GM12892 (cell line): ENCODE data around the gene PNLIPRP3.

Experiments
- DNase-seq: peaks from one replicate; pipeline ENCODE4 v3.0.0; 2011; ENCODE audit not compliant: insufficient read length
- FAIRE-seq: peaks from 2 replicates; lab custom pipeline; 2011; peaks lifted over from hg19 to GRCh38; lab: Jason Lieb, UNC
- POLR2A ChIP-seq: IDR thresholded peaks from 2 replicates; pipeline ENCODE4 v1.6.1; 2011; ENCODE audit warnings: low read depth, low read length, control low read depth
- POLR2AphosphoS5 ChIP-seq: IDR thresholded peaks from 2 replicates; pipeline ENCODE4 v1.6.1; 2011; ENCODE audit warnings: low read depth, low read length, control low read depth
- TAF1 ChIP-seq: IDR thresholded peaks from 2 replicates; pipeline ENCODE4 v1.6.1; 2011; ENCODE audit warnings: low read depth, mild to moderate bottlenecking, control low read depth, low read length, borderline replicate concordance

Gene PNLIPRP3

DNA sequence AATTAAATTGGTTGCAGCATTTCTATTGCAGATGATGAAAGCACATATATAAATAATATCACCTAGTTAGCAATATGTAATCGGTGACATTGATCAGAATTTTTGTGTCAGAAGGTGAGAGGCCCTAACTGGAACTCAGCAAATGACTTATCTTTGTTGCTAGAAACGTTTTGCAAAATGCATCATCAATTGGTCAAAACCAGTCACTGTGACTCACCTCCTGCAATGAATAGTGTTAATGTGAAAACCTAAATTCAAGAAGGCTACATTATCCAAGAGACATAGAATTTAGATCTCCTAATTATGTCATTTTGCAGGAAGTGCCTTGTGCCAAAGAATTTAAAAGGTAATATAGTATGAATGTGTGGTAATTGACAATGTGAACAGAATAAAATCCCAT lies 9.8 kb upstream of the PNLIPRP3 start:
- no peak for FAIRE-seq
- TF ChIP-seq TAF1 (no peak), POLR2AphosphoS5 (no peak)
- DNase-seq: no peak

DNA sequence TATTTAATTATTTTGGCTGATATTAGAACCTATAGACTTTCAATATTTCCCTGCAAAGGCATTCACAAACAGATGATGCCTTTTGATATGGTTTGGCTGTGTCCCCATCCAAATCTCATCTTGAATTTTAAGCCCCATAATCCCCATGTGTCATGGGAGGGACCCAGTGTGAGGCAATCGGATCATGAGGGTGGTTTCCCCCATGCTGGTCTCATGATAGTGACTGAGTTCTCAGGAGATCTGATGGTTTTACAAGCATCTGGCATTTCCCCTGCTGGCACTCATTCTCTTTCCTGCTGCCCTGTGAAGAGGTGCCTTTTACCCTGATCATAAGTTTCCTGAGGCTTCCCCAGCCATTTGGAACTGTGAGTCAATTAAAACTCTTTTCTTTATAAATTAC lies 9.3 kb upstream of the PNLIPRP3 start:
- TF ChIP-seq TAF1 (no peak), POLR2AphosphoS5 (no peak), POLR2A (no peak)
- DNase-seq: no peak

DNA sequence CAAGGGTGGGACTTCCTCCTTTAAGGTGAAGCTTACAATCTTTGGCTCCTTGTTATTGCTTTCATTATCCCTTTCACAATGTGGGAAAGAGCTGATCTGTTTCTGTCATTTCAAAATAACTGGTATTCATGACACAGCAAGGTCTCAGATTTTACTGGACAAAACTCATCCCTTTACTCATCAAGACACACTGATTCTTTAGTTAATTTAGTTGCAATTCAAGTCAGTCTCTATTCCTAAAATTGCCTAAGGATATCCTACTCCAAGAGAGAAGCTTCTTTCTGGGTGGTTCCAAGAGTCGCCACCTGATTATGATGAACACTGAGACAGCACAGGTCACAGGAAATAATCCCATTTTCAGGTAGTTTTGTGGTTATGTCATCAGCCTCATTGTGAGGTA lies 5.8 kb upstream of the PNLIPRP3 start:
- DNase-seq (no peak), FAIRE-seq (no peak)
- no peak for TF ChIP-seq POLR2AphosphoS5
- TF ChIP-seq TAF1: no peak
- TF ChIP-seq POLR2A: no peak

More for the DNA sequence above, 9.3 kb upstream of the PNLIPRP3 start:
- FAIRE-seq: no peak

DNA sequence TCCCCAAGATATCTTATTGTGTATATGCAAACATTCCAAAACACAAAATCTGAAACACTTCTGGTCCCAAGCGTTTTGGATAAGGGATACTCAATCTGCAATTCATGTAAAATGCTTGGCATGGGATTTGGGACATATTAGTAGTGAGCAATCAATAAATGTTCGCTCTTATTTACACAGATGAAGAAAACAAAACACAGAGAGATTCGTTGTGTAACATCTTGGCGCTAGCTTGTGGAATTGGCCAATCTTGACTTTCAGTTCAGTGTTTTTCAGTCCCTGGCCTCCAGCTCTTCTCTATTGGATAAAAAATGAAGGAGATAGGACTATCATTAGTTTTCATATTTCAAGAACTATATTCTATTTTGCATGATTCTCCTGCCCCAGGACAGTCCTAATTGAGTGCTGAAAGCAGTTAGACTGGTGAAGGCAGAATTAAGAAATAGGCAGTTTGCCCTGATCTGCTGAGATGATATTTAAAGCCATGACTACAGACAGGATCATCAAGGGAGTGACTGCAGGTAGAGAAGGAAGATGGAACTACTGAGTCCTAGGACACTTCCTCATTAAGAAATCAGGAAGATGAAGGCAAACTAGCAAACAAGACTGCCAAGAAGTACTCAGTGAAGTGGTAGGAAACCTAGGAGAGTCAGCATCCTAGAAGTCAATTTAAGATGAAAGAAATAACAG lies 1.8 kb downstream of the PNLIPRP3 start:
- DNase-seq: no peak
- TF ChIP-seq POLR2AphosphoS5: no peak
- no peak for TF ChIP-seq TAF1
- no peak for TF ChIP-seq POLR2A
- no peak for FAIRE-seq

DNA sequence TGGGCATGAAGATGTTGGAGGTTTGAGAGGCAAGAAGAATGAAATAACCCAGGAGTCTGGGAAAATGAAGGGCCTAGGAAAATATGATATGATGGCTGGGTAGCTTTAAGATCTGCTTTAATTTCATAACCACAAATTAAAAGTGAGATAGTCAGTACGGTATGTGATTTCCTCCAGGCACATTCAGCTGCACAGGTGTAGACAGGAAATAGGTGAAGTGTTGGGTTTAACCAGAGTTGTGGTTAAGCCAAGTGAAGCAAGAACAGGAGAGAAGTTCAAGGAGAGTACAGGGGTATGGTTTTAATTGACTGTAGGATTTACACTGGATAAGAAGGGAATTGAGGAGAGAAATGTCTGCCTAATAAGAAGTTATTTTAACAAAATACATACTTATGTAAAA lies 2.6 kb downstream of the PNLIPRP3 start:
- no peak for FAIRE-seq
- TF ChIP-seq POLR2AphosphoS5 (no peak), TAF1 (no peak), POLR2A (no peak)

DNA sequence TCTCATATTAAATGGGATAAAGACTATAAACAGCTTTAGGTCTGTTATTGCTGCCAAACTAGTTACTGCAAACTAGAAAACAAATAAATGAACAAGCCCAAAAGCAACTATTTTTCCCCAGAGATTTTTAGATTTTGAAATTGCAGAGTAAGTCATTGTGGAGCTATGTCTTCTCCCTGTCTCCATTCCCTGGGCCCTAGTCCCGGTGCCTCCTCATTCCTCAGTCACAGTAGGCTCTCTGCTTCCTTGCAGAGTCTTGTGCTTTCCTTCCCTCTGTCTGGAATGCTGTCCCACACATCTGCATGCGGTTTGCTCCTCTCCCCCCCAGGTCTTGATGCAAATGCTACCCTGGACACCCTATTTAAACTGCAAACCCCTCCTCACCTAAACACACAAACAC lies 4.0 kb downstream of the PNLIPRP3 start:
- FAIRE-seq (no peak), DNase-seq (no peak)
- TF ChIP-seq POLR2A (no peak), POLR2AphosphoS5 (no peak), TAF1 (no peak)

More for the DNA sequence above, 2.6 kb downstream of the PNLIPRP3 start:
- DNase-seq: no peak

DNA sequence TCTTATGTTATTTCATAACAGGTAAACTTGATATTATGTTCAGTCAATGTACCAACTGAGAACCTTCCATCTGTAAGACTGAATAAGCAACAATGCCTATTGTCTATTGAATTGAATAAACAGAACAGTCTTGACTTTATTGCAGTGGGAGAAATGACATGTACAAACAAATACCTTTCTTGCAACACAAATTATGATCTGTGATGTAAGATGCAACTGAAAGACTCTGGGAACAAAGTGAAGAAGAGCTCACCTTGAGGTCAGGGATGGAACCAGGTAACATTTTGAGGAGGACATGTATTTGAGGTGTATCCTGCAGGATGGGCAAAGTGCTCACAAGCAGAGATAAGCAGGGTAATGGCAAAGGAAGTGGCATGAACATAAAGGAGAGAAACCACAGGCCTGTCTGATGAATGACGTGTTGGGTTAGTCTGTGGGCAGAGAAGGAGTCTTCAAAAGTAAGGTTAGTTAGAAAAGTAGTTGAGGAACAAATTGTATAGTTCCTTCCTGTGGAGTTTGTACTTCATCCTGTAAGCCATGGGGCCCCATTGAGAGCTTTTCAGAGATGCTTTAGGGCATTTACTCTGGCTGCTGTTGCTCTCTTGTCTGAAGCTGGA lies 9.5 kb downstream of the PNLIPRP3 start:
- TF ChIP-seq TAF1 (no peak), POLR2A (no peak), POLR2AphosphoS5 (no peak)
- FAIRE-seq (no peak), DNase-seq (no peak)

DNA sequence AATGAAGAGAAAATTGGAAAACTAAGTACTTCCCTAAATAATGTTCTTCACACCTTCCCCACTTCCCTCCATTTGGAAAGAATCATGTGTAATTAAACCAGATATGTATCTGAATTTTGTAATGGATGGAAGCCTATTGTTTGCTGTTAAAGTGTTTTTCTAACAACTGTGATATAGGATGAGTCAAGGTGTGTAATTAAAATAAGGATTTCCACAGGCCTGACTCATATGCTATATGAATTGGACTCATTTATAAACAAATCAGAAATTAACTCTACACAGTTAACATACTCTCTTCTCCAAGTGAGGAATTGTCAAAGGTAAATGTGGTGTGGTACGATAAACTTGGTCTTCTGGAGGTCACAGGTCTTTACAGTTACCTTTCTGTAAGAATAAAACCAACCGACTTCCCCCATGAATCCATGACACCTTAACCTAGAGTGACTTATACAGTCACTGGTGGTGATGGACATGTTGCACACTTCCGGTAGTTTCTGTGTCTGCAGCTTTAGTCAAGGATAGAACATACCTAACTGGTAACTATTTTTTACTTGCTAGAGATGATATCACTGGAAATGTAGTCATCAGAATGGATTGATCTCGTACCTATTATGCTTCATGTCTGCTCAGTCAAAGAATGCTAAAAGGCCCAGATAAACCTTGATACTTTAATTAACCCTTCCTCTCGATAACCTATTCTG lies 12.8 kb downstream of the PNLIPRP3 start:
- FAIRE-seq: no peak
- TF ChIP-seq POLR2A (no peak), POLR2AphosphoS5 (no peak), TAF1 (no peak)
- DNase-seq: no peak

DNA sequence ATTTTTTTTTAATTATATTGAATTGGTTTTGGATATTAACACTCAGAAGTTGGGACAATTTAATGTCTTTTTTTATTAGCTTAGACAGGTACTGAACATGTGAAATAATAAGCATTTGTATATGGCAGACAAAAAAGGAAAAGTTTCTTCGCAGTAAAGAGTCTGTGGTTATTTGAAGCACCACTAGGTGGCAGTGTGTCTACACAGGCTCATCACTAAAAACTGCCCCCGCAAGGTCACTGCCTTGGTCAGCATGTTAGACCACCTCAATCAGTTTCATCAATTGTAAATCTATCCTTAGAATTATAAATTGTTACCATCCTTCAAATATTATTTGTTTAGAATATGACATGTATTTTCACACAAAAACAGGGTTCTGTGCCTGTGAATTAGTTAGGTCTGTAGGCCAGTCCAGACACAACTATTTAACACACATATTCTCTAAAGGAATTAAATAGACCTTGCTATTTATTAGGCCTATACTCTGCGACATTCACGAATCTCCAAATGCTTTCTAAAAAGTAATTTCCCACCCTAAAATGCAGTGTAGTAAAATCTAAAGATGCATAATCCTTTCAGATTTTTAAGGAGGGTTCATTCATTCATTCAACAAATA lies 17.0 kb downstream of the PNLIPRP3 start:
- TF ChIP-seq TAF1 (no peak), POLR2A (no peak), POLR2AphosphoS5 (no peak)
- DNase-seq: no peak
- peak; percentile 42 for FAIRE-seq

DNA sequence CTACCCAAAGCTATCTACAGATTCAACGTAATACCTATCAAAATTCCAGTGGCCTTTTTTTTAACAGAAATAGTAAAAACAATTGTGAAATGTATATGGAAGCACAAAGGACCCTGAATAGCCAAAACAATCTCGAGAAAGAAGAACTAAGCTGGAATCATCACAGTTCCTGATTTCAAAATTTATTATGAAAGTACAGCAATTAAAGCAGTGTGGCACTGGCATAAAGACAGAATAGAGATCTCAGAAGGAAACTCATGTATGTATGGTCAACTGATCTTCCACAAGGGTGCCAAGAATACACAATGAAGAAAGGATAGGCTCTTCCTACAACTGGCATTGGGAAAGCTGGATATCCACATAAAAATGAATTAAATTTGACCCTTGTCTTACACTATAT lies 23.2 kb downstream of the PNLIPRP3 start:
- no peak for TF ChIP-seq POLR2AphosphoS5
- no peak for TF ChIP-seq TAF1
- TF ChIP-seq POLR2A: no peak
- DNase-seq (no peak), FAIRE-seq (no peak)

DNA sequence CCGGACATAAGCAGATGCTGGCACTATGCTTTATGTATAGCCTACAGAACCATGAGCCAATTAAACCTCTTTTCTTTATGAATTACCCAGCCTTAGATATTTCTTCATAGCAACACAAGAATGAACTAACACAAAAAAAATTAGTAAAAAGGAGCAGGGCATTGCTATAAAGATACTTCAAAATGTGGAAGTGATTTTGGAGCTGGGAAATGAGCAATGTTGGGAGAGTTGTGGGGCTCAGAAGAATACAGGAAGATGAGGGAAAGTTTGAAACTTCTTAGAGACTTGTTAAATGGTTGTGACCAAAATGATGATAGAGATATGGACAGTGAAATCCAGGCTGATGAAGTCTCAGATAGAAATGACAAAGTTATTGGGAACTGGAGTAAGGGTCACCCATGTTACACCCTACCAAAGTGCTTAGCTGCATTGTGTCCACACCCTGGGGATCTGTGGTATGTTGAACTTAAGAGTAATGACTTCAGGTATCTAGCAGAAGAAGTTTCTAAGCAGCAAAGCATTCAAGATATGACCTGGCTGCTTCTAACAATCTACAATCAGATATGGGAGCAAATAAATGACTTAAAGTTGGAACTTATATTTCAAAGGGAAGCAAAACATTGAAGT lies 24.2 kb downstream of the PNLIPRP3 start:
- DNase-seq (no peak), FAIRE-seq (no peak)
- TF ChIP-seq TAF1 (no peak), POLR2AphosphoS5 (no peak), POLR2A (no peak)

DNA sequence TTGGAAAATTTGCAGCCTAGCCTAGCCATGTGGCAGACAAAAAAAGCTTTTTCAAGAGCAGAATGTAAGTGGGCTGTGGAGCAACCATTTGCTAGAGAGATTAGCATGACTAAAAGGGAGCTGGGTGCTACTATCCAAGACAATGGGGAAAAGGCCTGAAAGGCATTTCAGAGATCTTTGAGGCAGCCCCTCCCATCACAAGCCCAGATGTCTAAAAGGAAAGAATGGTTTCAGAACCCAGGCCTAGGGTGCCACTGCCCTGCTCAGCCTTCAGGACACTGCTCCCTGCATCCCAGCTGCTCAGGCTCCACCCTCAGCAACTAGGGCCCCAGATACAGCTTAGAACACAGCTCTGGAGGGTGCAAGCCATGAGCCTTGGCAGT lies 24.7 kb downstream of the PNLIPRP3 start:
- FAIRE-seq (no peak), DNase-seq (no peak)
- no peak for TF ChIP-seq TAF1
